Neural crest cell (in vitro differentiated cells): ENCODE results near the gene GGNBP2. TPM values are rescaled to one million over a fixed set of nuclear protein-coding genes. Genes with fewer than 3 reads are reported as not detected.
A peak's percentile ranks its signal among the peaks of the same experiment; 100 is the strongest.
"Not testable (repeated sequence)": the region's sequence is repeated elsewhere in the genome, so short reads cannot be mapped to it uniquely, and the experiment has no call there.

Source experiments
- DNase-seq: peaks from one replicate; pipeline ENCODE4 v3.0.0; 2021; ENCODE audit warnings: low read depth, mixed read lengths, low spot score
- H3K27ac Mint-ChIP-seq: one replicate; pipeline ENCODE4 v1.8.0; 2021; ENCODE audit warnings: mild to moderate bottlenecking, mixed read lengths; ENCODE audit not compliant: unreplicated experiment
- H3K27me3 Mint-ChIP-seq: 2 replicates; pipeline ENCODE4 v1.8.0; 2021; ENCODE audit warnings: low read depth, mild to moderate bottlenecking, mixed read lengths
- H3K36me3 Mint-ChIP-seq: 2 replicates; pipeline ENCODE4 v1.8.0; 2021; ENCODE audit warnings: low read depth, mild to moderate bottlenecking, mixed read lengths
- H3K4me1 Mint-ChIP-seq: 2 replicates; pipeline ENCODE4 v1.8.0; 2021; ENCODE audit warnings: mixed read lengths
- H3K4me3 Mint-ChIP-seq: one replicate; pipeline ENCODE4 v1.8.0; 2021; ENCODE audit warnings: mild to moderate bottlenecking, mixed read lengths
- H3K9me3 Mint-ChIP-seq: 2 replicates; pipeline ENCODE4 v1.8.0; 2021; ENCODE audit warnings: mixed read lengths
- total RNA-seq: library from RNA; stranded (reverse); gene quantifications from 2 replicates; pipeline ENCODE4 v1.2.1, GENCODE V29; 2021
- TF ChIP-seq, protein P1 (sequence below): fragments of 200-600 bp; sonication (generic); conservative IDR thresholded peaks from 2 replicates; pipeline ENCODE4 v1.5.0; 2021; ENCODE audit warnings: antibody characterized with exemption, mild to moderate bottlenecking

Gene GGNBP2
- total RNA-seq, 1 donor from 2014 or later, result 71.8 TPM

DNA sequence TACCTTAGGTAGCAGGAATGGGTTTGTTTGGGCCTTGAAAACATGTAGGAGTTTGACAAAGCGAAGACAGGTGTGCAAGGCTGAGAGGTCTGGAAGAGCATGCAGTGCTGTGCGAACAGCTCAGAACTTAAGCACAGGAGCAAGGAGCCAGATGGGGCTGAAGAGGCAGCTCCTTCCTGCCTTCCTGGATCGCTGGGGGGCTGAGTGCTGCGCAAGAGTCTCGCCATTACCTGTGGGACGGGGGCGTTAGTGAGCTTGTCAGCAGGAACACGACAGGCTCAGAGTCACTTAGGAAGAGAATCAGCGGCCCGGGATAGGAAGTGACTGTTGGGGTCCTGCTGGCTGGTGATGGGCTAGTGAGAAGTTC lies 56.2 kb downstream of the GGNBP2 start:
- H3K27me3 Mint-ChIP-seq, result no peaks in the 10 kb centered on the region
- no peaks in the 10 kb centered on the region for H3K9me3 Mint-ChIP-seq
- H3K27ac Mint-ChIP-seq, result peak overlapping the region; percentile 88
- TF ChIP-seq, protein P1, sequence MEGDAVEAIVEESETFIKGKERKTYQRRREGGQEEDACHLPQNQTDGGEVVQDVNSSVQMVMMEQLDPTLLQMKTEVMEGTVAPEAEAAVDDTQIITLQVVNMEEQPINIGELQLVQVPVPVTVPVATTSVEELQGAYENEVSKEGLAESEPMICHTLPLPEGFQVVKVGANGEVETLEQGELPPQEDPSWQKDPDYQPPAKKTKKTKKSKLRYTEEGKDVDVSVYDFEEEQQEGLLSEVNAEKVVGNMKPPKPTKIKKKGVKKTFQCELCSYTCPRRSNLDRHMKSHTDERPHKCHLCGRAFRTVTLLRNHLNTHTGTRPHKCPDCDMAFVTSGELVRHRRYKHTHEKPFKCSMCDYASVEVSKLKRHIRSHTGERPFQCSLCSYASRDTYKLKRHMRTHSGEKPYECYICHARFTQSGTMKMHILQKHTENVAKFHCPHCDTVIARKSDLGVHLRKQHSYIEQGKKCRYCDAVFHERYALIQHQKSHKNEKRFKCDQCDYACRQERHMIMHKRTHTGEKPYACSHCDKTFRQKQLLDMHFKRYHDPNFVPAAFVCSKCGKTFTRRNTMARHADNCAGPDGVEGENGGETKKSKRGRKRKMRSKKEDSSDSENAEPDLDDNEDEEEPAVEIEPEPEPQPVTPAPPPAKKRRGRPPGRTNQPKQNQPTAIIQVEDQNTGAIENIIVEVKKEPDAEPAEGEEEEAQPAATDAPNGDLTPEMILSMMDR, result no peak
- no peak for DNase-seq
- H3K4me3 Mint-ChIP-seq, result peak overlapping the region; percentile 92
- H3K36me3 Mint-ChIP-seq, result no peaks in the 10 kb centered on the region
- H3K4me1 Mint-ChIP-seq, result peaks cover 36% of the 10 kb centered on the region

DNA sequence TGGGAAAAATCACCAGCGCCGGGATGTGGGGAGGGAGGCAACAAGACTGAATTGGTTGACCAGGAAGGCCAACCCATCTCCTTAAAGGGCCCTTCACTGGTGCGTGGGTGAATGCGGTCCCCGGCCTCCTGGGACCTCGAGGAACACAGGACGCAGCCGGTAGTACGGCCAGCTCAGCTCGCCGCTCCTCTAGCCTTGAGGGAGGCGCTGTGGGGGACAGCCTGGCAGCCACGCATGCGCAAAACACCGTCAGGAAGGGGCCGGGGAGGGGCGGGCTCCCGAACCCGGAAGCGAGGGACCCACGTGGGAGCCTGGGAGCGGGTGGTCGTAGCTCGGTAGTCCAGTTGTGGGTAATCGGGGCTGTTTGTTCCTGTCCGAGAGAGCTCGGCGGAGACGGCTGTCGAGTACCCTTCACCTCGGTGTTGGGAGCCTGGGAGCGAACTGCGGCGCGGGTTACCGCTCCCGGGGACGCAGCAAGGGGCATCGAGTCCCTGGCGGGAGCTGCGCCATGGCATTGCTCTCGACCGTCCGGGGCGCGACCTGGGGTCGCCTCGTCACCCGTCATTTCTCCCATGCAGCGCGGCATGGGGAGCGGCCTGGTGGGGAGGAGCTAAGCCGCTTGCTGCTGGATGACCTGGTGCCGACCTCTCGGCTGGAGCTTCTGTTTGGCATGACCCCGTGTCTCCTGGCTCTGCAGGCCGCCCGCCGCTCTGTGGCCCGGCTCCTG lies 56.7 kb downstream of the GGNBP2 start, which contains the start of gene MRM1:
TSS of gene MRM1 (plus strand) at position 281 of the 727 bp plus-strand sequence. CDS start at position 509, 228 bp downstream.
- Mint-ChIP-seq H3K27me3 (no peaks in the 10 kb centered on the region), H3K4me1 (peaks cover 38% of the 10 kb centered on the region), H3K36me3 (no peaks in the 10 kb centered on the region), H3K27ac (peak within 1 kb of the TSS; percentile 88), H3K4me3 (peak within 1 kb of the TSS; percentile 92), H3K9me3 (no peaks in the 10 kb centered on the region)
- DNase-seq, result peak; percentile 90
- TF ChIP-seq, protein P1, result peak; percentile 24

DNA sequence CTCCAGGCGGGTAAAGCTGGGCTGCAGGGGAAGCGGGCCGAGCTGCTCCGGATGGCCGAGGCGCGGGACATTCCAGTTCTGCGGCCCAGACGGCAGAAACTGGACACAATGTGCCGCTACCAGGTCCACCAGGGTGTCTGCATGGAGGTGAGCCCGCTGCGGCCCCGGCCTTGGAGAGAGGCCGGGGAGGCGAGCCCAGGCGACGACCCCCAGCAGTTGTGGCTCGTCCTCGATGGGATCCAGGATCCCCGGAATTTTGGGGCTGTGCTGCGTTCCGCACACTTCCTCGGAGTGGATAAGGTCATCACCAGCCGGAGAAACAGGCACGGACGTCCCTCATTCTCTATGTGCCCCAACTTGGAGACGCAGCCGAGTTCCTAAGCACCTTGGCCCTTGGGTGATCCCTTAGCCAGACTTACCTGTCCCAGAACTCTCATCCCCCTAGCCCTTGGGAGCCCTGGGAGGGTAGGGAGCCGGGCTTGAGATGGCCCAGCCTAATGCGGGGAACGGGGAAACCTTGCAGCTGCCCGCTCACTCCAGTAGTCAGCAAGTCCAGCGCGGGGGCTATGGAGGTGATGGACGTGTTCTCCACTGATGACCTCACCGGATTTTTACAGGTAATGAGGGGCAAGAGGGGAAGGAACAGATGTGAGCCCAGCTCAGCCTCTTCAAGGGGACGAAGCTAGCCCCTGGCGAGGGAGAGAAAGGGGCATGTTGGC lies 57.5 kb downstream of the GGNBP2 start:
- Mint-ChIP-seq H3K36me3 (no peaks in the 10 kb centered on the region), H3K4me3 (peak overlapping the region; percentile 92), H3K9me3 (no peaks in the 10 kb centered on the region), H3K27me3 (no peaks in the 10 kb centered on the region), H3K27ac (no peak overlapping the region), H3K4me1 (peaks cover 38% of the 10 kb centered on the region)
- TF ChIP-seq, protein P1, result no peak
- DNase-seq, result no peak

DNA sequence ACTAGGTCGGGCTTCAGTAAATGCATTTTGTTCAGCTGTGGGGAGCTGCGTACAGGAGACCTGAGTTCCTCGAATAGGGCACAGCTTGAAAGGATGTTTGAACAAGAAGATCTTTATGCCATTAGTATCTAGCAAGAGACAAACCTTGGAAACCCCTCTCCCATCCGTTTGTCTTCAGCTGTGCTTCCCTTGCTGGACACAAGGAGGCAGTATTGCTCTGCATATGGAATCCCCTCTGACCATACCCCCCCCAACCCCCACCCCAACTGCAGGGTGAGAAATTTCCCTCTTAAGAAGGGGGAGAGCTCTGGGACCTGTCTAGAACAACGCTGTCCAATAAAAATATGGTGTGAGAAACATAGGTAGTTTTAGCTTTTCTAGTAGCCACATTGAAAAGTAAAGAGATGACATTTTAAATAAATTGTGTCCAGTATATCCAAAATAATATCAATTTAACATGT lies 58.2 kb downstream of the GGNBP2 start:
- Mint-ChIP-seq H3K4me1 (peaks cover 38% of the 10 kb centered on the region), H3K27ac (no peak overlapping the region), H3K9me3 (no peaks in the 10 kb centered on the region), H3K4me3 (peak overlapping the region; percentile 92), H3K27me3 (no peaks in the 10 kb centered on the region), H3K36me3 (no peaks in the 10 kb centered on the region)
- peak; percentile 54 for DNase-seq
- TF ChIP-seq, protein P1, result peak; percentile 90

DNA sequence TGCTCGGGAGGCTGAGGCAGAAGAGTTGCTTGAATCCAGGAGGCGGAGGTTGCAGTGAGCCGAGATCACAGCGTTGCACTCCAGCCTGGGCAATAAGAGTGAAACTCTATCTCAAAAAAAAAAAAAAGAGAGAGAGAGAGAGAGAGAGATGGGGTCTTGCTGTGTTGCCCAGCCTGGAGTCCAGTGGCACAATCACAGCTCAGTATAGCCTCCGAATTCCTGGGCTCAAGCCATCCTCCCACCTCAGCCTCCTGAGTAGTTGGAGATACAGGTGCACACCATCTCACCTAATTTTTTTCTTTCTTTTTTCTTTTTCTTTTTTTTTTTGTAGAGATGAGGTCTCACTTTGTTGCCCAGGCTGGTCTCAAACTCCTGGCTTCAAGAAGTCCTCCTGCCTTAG lies 60.3 kb downstream of the GGNBP2 start:
- DNase-seq, result not testable (repeated sequence)

DNA sequence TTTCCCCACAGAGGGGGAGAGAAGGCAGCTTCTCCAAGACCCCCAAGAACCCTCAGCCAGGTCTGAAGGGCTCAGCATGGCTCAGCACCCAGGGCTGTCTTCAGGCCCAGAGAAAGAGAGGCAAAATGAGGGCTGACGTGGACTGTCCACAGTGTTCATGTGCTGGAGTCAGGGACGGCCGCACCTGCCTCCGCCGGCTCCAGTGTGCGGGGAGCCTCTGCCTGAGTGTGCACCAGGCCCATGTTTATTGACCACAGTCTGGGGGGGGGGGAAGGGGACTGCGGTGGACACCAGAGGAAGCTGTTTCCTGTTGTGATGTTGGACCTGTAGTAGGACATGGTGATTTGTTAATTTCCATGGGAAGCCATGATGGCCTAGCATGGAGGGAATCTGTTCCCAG lies 63.6 kb downstream of the GGNBP2 start:
- H3K27me3 Mint-ChIP-seq, result no peaks in the 10 kb centered on the region
- DNase-seq, result no peak
- H3K9me3 Mint-ChIP-seq, result no peaks in the 10 kb centered on the region
- H3K27ac Mint-ChIP-seq, result peak overlapping the region; percentile 82
- TF ChIP-seq, protein P1, result no peak
- no peak overlapping the region for H3K4me3 Mint-ChIP-seq
- H3K4me1 Mint-ChIP-seq, result peaks cover 19% of the 10 kb centered on the region
- no peaks in the 10 kb centered on the region for H3K36me3 Mint-ChIP-seq

More for the DNA sequence above, 60.3 kb downstream of the GGNBP2 start:
- H3K9me3 Mint-ChIP-seq, H3K27ac Mint-ChIP-seq, H3K4me3 Mint-ChIP-seq, H3K36me3 Mint-ChIP-seq, H3K27me3 Mint-ChIP-seq: not testable (repeated sequence)
- peaks cover 38% of the 10 kb centered on the region for H3K4me1 Mint-ChIP-seq
